Activated CD4-positive, alpha-beta T cell treated with anti-CD3 and anti-CD28 coated beads, Interleukin-2, amount 50 U/mL, for 1 hour (primary cell): ENCODE results near the gene SLC22A15.
"Not testable (repeated sequence)": the region's sequence is repeated elsewhere in the genome, so short reads cannot be mapped to it uniquely, and the experiment has no call there.

Source experiments
- DNase-seq: peaks from one replicate; pipeline ENCODE4 v3.0.0-alpha.2; 2020

The SLC22A15 gene

DNA sequence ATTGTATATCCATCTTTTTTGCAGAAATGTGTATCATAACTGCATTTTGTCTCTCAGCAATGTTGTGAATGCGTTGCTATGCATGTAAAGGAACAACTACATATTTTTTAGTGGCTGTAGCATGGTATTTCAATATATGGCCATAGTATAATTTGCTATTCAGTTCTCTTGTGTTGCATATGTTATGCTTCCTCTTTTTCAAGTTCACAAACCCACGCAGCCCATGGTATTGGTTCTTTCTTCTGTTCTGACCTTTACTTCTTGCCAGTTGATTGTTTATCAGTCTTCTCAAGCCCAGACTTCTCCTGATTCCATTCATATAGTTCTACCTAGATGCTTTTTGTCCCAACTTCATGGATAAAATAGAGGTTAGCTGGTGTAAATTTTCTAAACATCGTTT lies 6.1 kb downstream of the SLC22A15 start:
- DNase-seq, result no peak

DNA sequence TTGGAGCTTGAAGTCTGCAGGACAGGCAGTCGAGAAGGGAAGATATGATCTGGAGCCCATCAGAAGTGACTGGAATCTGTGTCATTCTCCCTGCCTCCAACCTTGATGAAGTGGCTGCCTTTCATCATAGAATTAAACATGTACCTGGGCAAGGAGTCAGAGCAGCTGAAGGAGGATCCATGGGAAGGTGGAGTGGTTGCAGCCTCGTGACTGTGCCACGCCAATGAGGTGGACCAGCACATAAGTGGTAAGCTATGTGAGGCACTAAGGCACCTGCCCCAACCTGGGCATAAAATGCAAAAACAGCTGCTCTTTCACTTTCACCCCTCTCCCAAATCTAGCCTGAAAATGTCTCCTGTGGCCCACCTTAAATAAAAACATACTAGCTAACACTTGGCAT lies 7.3 kb downstream of the SLC22A15 start:
- DNase-seq, result no peak

DNA sequence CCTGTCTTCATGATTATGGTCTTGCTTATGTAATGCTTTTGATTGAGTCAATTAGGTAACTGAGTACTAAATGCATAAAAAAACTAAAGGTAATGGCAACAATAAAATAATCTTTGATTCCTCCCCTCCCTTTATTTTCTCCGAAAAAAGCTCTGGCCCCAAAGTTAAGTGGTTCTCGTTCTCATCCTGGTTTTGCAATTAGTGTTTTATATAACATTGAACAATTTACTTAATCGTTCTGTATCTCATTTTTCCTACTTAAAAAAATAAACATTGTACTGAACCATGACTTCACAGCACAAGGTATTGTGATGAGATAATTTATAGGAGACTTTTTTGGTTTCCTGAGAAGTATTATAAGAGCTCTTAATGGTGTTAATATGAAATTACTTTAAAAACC lies 11.3 kb downstream of the SLC22A15 start:
- DNase-seq, result no peak

DNA sequence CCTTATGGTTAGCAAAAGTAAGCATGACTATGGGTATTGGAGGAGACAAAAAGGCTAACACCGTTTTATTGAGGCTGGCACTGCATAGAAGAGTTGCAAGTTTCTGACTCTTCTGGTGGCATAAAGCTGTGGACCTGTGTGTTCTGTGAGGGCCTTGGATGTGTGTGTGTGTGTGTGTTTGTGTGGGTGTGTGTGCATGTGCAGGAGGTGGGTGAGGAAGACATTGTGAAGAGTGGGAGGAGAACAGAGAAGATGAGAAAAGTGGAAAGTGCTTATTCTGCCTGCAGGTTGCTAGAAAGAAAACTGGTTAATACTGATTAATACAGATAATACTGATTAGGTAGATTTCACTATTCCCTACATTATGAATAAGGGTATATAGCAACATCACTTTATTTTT lies 12.6 kb downstream of the SLC22A15 start:
- no peak for DNase-seq

DNA sequence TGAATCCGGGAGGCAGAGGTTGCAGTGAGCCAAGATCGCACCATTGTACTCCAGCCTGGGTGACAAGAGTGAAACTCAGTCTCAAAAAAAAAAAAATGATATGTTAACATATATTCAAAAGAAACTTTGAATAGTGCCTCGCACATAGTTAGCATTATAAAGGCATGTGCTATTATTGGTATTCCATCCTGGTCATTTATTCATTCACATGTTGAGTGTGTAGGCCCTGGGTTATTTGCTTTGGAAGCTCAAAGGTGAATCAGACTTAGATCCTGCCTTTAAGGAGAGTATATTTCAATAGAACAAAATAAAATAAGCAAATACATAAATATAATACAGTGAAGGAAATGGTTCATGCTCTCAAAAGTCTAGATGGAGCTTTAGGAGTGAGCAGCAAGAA lies 13.4 kb downstream of the SLC22A15 start:
- DNase-seq, result no peak

DNA sequence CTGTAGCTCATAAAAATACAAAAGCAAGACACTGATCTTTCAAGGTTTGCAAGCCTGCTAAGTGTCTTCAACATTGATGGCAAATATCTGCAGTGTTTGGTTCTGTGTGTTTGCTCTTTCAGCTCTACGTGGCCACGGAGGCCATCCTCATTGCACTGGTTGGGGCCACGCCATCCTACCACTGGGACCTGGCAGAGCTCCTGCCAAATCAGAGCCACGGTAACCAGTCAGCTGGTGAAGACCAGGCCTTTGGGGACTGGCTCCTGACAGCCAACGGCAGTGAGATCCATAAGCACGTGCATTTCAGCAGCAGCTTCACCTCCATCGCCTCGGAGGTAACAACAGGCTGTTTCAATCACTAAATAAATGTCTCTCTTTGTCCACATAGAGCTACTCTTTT lies 15.6 kb downstream of the SLC22A15 start:
- DNase-seq, result no peak

DNA sequence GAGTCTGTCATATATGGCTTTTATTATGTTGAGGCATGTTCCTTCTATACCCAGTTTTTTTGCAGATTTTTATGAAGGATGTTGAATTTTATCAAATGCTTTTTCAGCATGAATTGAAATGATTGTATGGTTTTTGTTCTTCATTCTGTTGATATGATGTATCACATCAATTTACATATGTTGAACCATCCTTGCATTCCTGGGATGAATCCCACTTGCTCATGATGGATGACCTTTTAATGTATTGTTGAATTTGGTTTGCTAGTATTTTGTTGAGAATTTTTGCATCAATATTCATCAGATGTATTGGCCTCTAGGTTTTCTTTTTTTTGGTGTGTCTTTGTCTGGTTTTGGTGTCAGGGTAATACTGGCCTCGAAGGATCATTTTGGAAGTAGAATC lies 21.6 kb downstream of the SLC22A15 start:
- not testable (repeated sequence) for DNase-seq

DNA sequence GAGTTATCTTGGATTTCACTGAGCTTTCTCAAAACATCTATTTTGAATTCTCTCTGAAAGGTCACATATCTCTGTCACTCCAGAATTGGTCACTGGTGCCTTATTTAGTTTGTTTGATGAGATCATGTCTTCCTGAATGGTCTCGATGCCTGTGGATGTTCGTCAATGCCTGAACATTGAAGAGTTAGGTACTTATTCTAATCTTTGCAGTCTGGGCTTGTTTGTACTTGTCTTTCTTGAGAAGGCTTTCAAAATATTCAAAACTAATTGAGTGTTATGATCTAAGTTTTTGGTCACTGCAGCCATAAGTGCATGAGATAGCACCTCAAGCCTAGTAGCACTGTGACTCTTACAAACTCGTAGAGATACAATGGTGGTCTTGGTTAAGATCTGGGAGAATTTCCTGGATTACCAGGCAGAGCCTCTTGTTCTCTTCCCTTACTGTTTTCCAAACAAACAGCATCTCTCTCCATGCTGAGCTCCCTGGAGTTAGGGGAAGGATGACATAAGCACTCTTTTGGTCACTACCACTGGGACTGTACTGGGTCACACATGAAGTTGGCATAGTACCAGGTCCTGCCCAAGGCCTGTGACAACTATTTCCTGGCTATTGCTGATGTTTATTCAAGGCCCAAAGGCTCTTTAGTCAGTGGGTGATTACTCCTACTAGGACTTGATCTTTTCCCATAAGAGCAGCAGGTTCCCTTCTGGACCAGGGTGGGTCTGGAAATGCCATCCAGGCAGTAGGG lies 25.6 kb downstream of the SLC22A15 start:
- DNase-seq, result no peak

DNA sequence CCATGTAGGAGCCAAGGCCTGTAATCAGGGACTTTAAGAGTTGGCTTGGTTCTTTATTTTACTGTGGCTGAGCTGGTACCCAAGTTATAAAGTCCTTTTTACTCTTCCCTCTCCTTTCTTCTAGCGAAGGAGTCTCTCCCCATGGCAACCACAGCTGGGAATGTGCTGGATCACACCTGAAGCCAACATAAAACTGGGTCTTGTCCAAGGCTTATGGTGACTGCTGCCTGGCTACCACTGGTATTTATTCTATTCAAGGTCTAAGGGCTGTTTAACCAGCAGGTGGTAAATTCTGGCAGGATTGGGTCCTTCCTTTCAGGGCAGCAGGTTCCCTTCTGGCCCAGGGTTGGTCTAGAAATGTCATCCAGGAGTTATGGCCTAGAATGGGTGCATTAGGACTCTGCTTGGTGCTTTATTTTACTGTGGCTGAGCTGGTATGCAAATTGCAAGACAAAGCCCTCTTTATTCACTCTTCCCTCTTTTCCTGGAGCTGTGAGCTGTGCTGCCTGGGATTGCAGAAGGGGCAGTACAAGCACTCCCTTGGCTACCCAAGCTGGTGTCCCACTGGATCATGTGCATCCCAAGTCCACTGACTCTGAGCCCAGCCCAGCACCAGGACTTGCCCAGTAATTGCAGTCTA lies 26.6 kb downstream of the SLC22A15 start:
- no peak for DNase-seq

DNA sequence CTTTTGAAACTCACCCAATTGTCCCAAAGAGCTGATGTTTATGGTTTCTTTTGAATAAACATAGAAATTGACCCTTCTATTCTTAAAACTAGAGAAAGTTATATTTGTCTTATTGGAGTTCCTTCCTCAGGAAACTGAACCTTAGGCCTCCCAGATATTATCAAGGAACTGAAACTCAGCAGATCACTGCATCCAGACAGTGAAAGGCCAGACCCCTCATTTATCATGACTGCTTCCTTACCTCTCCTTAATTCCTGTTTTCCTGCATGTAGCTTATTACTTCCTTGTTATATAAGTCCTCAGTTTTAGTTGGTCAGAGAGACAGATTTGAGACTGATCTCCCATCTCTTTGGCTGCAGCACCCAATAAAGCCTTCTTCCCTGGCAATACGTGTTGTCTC lies 27.5 kb downstream of the SLC22A15 start:
- no peak for DNase-seq

DNA sequence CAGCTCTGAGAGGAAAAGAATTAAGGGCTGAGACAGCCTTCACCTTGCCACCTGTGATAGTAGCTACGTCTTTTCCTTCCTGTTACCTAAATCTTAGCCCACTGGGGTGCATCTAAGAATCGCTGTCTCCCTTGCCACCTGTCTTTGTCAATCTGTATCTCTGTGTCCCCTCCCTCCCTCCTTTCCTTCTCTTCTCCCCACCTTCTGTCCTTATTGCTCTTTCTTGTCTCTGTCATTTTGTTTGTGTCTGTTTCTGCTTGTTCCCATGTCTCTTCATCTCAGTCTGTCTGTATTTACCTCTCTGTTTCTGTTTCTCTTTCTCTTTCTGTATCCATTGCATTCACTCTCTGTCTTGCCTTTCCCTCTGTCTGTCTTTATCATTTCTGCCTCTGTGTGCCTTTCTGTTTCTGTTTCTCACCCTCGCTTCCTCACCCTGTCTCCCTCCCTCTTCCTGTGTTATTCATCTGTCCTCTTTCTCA lies 30.2 kb downstream of the SLC22A15 start:
- no peak for DNase-seq

DNA sequence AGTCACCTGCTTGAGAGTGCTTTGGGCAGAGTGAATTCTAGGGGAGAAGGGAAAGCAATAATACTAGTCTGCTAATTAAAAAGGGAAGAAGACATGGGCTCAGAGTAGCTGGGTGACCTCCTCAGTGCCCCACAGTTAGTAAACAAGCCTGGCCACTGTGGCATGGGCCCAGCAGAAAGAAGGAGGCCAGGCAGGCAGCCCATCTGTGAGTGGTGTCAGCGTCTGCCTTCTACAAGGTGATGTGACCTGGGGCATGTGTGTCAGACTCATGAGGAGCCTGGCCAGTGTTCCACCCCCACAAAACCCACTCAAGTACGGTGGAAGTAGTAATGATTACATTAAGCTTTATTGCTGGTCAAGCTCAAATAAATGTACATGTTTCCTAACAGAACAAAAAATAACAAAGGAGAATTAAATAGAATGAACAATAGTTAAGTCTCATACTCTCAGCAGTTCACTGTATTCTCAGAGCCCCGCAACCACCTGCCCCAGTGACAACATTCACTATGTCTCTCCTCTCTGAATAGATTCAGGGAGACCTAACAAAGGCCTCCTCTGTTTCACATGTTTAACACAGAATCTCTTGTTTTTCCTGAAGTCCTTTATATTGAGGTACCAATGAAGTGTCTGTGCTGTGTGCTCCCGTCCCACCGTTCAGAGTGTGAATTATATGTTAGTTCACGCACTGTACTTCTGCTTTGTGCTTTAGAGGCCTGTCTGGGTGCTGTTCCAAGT lies 32.5 kb downstream of the SLC22A15 start:
- no peak for DNase-seq

DNA sequence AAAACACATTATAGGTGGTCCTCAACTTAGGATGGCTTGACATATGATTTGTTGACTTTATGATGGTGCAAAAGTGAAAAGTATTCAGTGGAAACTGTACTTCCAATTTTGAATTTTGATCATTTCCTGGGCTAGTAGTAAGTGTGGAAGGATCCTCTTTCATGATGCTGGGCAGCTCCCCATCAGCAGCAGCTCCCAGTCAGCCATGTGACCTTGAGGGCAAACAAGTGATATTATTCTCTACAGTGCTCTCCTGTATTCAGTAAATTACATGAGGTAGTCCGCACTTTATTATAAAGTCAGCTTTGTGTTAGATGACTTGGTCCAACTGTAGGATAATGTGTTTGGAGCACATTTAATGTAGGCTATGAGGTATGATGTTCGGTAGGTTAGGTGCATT lies 36.4 kb downstream of the SLC22A15 start:
- no peak for DNase-seq

DNA sequence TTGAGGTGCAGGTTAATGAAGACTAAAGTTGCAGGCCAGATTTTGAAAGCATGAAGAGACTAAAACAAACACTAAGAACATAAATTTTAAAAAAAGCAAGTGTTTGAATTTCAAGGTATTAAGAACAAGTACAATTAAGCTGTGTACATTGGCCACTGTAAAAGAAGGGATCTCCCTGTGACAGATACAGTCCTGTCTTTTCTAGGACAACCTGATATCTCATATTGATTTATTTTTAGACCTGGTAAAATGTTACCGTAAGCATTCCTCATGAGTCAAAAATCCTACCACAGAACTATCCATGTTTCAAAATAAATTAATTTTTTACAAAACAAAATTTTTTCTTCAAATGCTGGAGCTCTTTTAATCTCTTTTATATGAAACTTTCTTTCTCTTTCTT lies 39.4 kb downstream of the SLC22A15 start:
- DNase-seq, result no peak

DNA sequence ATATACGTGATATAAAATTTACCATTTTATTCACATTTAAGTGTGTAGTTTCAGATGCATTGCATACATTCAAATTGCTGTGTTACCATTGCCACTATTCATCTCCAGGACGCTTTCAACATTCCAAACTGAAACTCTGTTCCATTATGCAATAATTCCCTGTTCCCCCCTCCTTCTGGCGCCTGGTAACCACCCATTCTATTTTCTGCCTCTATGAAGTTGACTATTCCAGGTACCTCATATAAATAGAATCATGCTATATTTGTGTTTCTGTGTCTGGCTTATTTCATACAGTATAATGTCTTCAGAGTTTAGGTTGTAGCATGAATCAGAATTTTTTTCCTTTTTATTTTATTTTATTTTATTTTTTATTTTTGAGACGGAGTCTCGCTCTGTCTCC lies 41.7 kb downstream of the SLC22A15 start:
- no peak for DNase-seq

DNA sequence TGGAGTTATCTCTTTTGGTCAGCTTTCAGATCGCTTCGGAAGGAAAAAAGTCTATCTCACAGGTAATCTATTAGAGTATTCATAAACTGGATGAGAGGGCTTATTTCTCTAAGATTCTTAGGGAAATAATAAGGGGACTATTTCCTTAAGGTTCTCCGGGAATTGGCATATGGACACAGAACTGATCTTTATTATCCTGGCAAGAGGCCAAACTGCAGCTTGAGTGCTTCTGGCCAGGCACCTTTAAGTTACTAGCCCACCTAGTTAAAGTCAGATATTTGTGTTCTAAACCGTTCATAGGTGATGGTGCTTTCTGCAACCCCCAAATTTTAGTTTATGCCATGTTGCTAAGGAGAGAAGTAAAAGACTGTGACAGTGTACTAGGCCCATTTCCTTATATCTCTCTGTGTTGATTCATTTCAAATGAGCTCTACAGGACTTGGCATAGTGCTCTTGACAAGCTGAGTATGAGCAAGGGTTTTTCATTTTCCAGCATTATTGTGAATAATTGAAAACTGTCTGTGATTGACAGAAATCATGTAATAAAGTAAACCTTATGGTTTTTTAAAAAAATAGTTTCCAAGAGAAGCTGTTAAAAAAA lies 43.4 kb downstream of the SLC22A15 start:
- DNase-seq, result no peak

DNA sequence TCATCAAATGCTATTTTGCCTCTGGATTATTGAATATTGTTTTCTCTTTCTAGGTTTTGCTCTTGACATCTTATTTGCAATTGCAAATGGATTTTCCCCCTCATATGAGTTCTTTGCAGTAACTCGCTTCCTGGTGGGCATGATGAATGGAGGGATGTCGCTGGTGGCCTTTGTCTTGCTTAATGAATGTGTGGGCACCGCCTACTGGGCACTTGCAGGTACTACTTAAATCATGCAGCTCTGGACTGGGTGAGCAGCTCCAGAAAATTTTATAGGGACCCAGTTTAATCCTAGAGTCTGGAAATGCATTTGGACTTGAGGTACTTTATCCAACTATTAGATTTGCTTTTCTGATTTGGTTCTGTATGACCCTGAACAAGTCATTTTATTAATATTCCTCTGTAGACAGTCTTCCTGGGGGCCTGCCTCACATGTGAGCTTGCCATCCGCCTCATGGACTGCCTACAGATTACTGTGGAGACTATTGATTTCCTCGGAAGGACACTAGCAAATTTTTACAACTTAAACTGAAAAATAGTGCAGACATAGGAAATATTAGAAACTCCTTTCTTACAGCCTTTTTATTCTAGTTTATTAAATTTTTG lies 44.5 kb downstream of the SLC22A15 start:
- peak; percentile 32 for DNase-seq

DNA sequence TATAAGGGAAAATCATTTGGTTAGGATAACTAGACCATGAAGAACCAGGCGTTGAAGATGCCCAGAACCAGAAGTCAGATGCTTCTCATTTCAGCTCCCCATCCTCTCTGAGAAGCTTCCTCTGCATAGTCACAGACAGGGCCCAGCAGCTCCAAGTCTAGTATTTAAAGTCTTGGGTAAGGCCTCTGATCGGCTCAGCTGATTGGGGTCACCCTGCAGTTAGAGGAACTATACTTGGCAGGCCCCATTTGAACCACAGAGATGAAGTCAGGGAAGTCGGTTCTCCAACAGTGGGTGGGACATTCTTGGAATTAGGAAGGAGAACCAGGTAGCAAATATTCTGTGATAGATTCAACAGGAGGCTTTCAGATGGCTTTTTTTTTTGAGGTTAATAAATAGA lies 48.3 kb downstream of the SLC22A15 start:
- DNase-seq, result no peak

DNA sequence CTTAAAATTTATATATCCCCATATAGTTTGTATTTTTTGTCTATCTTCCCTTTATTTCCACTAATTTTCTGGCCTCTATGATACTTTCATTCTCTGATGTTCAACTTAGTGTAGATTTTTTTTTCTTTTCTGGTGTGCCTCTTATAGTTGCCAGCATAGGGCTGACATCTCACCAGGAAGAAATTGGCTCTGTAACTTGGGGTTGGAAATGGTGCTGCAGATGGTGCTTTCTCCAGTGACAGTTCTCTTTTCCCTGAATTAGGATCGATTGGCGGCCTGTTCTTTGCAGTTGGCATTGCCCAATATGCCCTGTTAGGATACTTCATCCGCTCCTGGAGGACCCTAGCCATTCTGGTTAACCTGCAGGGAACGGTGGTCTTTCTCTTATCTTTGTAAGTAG lies 50.3 kb downstream of the SLC22A15 start:
- DNase-seq, result no peak

DNA sequence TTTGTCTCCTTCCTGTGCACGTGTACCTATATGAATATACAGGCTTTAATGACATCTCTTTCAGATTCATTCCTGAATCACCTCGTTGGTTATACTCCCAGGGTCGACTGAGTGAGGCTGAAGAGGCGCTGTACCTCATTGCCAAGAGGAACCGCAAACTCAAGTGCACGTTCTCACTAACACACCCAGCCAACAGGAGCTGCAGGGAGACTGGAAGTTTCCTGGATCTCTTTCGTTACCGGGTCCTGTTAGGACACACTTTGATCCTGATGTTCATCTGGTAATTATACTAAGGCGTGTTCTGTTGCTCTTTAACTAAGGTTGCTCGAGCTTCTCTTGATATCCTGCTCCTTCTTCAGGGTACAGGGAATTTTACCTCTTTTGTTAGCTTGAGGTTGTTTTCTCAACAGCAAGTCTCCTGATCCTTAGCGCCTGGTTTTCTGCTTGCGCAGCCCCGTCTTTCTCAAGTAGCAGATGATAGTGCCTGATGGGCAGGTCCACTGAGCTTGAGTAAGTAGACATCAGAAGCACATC lies 55.1 kb downstream of the SLC22A15 start:
- no peak for DNase-seq

DNA sequence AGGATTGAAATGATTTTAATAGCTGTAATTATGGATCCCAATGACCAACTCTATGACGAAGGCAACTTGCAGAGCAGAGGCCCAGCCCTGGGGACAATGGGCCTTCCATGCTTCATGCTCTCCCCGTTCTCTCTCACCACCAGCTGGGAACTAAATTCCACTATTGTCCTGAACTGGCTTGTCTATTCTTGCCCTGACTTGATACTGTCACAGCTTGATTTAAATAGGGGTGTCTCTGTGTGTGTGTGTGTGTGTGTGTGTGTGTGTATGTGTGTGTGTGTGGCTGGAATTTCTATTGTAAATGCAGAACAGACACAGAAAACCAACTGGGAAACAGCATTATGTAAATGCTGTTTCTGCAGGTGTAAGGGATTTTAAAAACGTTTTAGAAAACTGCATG lies 57.0 kb downstream of the SLC22A15 start:
- no peak for DNase-seq

DNA sequence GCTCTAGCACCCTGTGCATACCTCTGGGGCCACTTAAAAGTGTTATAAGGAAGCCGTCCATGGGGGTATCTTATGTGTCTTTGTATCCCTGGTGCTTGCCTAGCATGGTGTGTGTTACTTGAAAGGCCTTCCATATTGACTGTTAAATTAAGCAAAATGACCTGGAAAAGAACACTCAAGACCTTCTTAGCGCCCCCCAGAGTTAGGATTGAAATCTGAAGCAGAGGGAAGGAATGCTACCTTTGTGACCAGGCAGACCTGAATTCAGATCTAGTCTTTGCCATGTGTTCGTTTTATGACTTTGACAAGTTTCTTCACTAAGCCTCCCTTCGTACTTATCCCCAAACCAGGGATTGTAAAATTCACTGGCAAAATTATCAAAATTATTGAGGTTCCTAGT lies 59.9 kb downstream of the SLC22A15 start:
- DNase-seq, result no peak

DNA sequence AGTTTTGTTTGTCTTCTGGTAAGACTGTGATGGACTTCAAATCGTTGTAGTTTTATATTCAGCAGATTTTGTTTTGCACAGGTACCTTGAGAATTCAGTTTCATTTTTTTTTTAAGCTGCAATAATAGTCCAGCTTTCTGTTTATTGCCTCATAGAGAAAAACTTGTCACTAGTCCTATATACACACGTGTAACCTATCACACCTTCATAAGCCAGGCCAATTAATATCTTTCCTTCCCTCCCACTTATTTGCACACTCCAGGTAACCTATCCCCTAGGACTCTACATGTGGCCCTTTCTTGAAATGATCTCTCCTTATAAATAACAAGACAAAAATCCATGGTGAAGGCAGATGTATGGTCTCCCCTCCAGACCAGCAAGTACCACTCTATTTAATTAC lies 62.4 kb downstream of the SLC22A15 start:
- no peak for DNase-seq
